Liver (tissue), 9 donors: ENCODE data around the gene TREH. TPM values are rescaled to one million over a fixed set of nuclear protein-coding genes. Genes with fewer than 3 reads are reported as not detected.
A peak's percentile ranks its signal among the peaks of the same experiment; 100 is the strongest.

Experiments used
- DNase-seq: peaks from one replicate; pipeline ENCODE4 v3.0.0-alpha.2; 2017; ENCODE audit warnings: low spot score
- H3K27ac ChIP-seq, 2 donors: one replicate each; pipeline ENCODE4 v1.7.0; 2013; ENCODE audit warnings: inconsistent platforms in 2 of 2, low read length in 2 of 2, control low read depth in 1 of 2, low read depth in 1 of 2, mild to moderate bottlenecking in 1 of 2
- H3K27me3 ChIP-seq, 4 donors: one replicate each; pipeline versions ENCODE4 v1.6.1 to v1.7.0; 2013; ENCODE audit warnings: low read length in 3 of 4, inconsistent platforms in 1 of 4, mild to moderate bottlenecking in 1 of 4, moderate library complexity in 1 of 4; ENCODE audit not compliant: control insufficient read depth in 4 of 4, insufficient read depth in 4 of 4
- H3K36me3 ChIP-seq, 4 donors: one replicate each; pipeline versions ENCODE4 v1.6.1 to v1.7.0; 2013; ENCODE audit warnings: low read length in 3 of 4, mild to moderate bottlenecking in 3 of 4, low read depth in 1 of 4, moderate library complexity in 1 of 4; ENCODE audit not compliant: control insufficient read depth in 4 of 4, insufficient read depth in 3 of 4
- H3K4me1 ChIP-seq, 4 donors: one replicate each; pipeline versions ENCODE4 v1.6.1 to v1.7.0; 2013; ENCODE audit warnings: low read length in 3 of 4, mild to moderate bottlenecking in 3 of 4, moderate library complexity in 1 of 4; ENCODE audit not compliant: control insufficient read depth in 4 of 4, insufficient read depth in 4 of 4
- H3K4me3 ChIP-seq, 3 donors: one replicate each; pipeline versions ENCODE4 v1.6.1 to v1.7.0; 2013; ENCODE audit warnings: low read length in 3 of 3, control low read depth in 1 of 3, low read depth in 1 of 3, mild to moderate bottlenecking in 1 of 3
- H3K9ac ChIP-seq, 2 donors: one replicate each; pipeline ENCODE4 v1.7.0; 2013; ENCODE audit warnings: low read length in 2 of 2, mild to moderate bottlenecking in 2 of 2, moderate library complexity in 2 of 2, control low read depth in 1 of 2, low read depth in 1 of 2
- H3K9me3 ChIP-seq, 4 donors: one replicate each; pipeline versions ENCODE4 v1.6.1 to v1.7.0; 2013; ENCODE audit warnings: low read length in 3 of 4; ENCODE audit not compliant: control insufficient read depth in 4 of 4
- CTCF ChIP-seq: fragments of 150-350 bp; IDR thresholded peaks from 2 replicates; pipeline ENCODE4 v1.5.1; 2017; ENCODE audit warnings: improper control_type of control experiment, low read depth, low read length; ENCODE audit not compliant: missing input control
- EGR1 ChIP-seq, 2 donors: IDR thresholded peaks; 2 replicates each; pipeline ENCODE4 v1.6.1; 2016 to 2018; ENCODE audit warnings: antibody characterized with exemption in 2 of 2, low read depth in 2 of 2
- FOXA1 ChIP-seq: IDR thresholded peaks from 2 replicates; pipeline ENCODE4 v1.6.1; 2016; ENCODE audit warnings: antibody characterized with exemption
- HNF4A ChIP-seq, 2 donors: conservative IDR thresholded peaks; 2 replicates each; pipeline ENCODE4 v1.6.1; 2016; ENCODE audit warnings: antibody characterized with exemption in 2 of 2, mild to moderate bottlenecking in 2 of 2
- HNF4G ChIP-seq: IDR thresholded peaks from 2 replicates; pipeline ENCODE4 v1.6.1; 2016; ENCODE audit warnings: antibody characterized with exemption
- JUND ChIP-seq, 2 donors: IDR thresholded peaks; 2 replicates each; pipeline ENCODE4 v1.6.1; 2016; ENCODE audit warnings: antibody characterized with exemption in 2 of 2
- NR2F2 ChIP-seq: IDR thresholded peaks from 2 replicates; pipeline ENCODE4 v1.6.1; 2016; ENCODE audit warnings: antibody characterized with exemption
- RXRA ChIP-seq, 2 donors: IDR thresholded peaks; 2 replicates each; pipeline ENCODE4 v1.6.1; 2017 to 2018; ENCODE audit warnings: antibody characterized with exemption in 2 of 2, mild to moderate bottlenecking in 1 of 2
- SP1 ChIP-seq: IDR thresholded peaks from 2 replicates; pipeline ENCODE4 v1.6.1; 2018; ENCODE audit warnings: antibody characterized with exemption, mild to moderate bottlenecking
- TAF1 ChIP-seq: conservative IDR thresholded peaks from 2 replicates; pipeline ENCODE4 v1.6.1; 2016; ENCODE audit warnings: antibody characterized with exemption, mild to moderate bottlenecking
- YY1 ChIP-seq: IDR thresholded peaks from 2 replicates; pipeline ENCODE4 v1.6.1; 2016; ENCODE audit warnings: antibody characterized with exemption, mild to moderate bottlenecking
- ZBTB33 ChIP-seq: IDR thresholded peaks from 2 replicates; pipeline ENCODE4 v1.6.1; 2016; ENCODE audit warnings: antibody characterized with exemption
- WGBS: extraction: QIAGEN DNeasy Blood & Tissue Kit; methylation state at CpG from one replicate; pipeline ENCODE4 v1.1.7; 2013; 5-methylcytosine and 5-hydroxymethylcytosine counted together
- polyA plus RNA-seq, 2 donors: library from polyadenylated mRNA; stranded (reverse) in 1 of 2; unstranded in 1 of 2; fragments of 200-250 nt in 1 of 2; fragments of >200 nt in 1 of 2; fragmentation: Nextera tagmentation in 1 of 2; extraction: Ambion mirVana in 1 of 2; gene quantifications; one replicate each; pipeline versions ENCODE4 v1.2.1 to v1.2.3, GENCODE V29; 2013 to 2015
- total RNA-seq, 2 donors: library from RNA; depleted of rRNA; stranded (reverse); fragments of >200 nt; gene quantifications; one replicate each; pipeline ENCODE4 v1.2.3, GENCODE V29; 2014
- TF ChIP-seq, protein P1 (sequence below): IDR thresholded peaks from 2 replicates; pipeline ENCODE4 v1.6.1; 2016; ENCODE audit warnings: antibody characterized with exemption
- TF ChIP-seq, protein P2 (sequence below): IDR thresholded peaks from 2 replicates; pipeline ENCODE4 v1.6.1; 2016; ENCODE audit warnings: antibody characterized with exemption, mild to moderate bottlenecking
- TF ChIP-seq, protein P3 (sequence below): IDR thresholded peaks from 2 replicates; pipeline ENCODE4 v1.6.1; 2016; ENCODE audit warnings: antibody characterized with exemption
- donor health status: healthy.
- donor health status: healthy.
- donor health status: healthy.
- donor health status: healthy.
- donor health status: healthy.

The TREH gene
- total and polyA plus RNA-seq, 4 donors, result 0.50 to 1.2 (median 0.84) TPM; not detected in 1

DNA sequence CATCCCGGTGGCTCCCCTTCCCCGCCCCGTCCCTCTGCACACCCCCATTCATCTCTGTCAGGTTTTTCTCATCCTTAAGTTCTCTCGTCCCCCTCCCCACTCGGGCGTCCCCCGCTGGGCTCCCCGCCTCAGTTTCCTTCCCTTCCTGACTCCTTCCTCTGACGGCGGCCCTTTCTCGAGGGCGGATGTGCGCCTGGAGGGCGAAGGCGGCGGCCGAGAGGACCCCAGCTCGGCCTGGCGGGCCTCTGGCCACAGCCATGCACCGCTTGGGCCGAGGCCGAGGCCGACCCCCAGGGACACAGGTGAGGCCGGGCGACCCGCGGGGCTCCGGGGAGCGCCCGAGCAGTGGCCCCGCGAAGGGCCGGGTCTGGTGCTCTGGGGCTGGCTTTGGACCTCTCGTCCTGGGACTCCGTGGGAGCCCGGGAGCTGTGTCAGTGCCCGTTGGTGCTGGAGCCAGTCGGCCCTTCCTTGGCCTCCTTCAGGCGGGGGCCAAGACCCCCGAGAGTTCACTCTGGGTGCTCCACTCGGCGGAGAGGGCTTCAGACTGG is 69.2 kb downstream of the TREH start:
- peaks cover 0 to 2% (median 0%) of the 10 kb centered on the region in 4 donors for H3K27me3 ChIP-seq
- WGBS, result 10% methylated on average over 42 of the region's 42 CpGs
- no peaks in the 10 kb centered on the region for H3K9me3 ChIP-seq
- H3K36me3 ChIP-seq, result no peaks in the 10 kb centered on the region
- H3K9ac ChIP-seq, result no peak overlapping the region
- no peak for DNase-seq
- peaks cover 0 to 28% (median 17%) of the 10 kb centered on the region in 4 donors for H3K4me1 ChIP-seq
- peak overlapping the region in 1 of 3 donors; percentile 55 for H3K4me3 ChIP-seq
- peak overlapping the region; percentile 9 to 75 for H3K27ac ChIP-seq
- no peak for TF ChIP-seq NR2F2
- no peak for TF ChIP-seq CTCF
- TF ChIP-seq, protein P1, sequence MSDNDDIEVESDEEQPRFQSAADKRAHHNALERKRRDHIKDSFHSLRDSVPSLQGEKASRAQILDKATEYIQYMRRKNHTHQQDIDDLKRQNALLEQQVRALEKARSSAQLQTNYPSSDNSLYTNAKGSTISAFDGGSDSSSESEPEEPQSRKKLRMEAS, result no peak
- no peak for TF ChIP-seq JUND (IDR thresholded peaks at IDR 0.05)
- TF ChIP-seq, protein P2, sequence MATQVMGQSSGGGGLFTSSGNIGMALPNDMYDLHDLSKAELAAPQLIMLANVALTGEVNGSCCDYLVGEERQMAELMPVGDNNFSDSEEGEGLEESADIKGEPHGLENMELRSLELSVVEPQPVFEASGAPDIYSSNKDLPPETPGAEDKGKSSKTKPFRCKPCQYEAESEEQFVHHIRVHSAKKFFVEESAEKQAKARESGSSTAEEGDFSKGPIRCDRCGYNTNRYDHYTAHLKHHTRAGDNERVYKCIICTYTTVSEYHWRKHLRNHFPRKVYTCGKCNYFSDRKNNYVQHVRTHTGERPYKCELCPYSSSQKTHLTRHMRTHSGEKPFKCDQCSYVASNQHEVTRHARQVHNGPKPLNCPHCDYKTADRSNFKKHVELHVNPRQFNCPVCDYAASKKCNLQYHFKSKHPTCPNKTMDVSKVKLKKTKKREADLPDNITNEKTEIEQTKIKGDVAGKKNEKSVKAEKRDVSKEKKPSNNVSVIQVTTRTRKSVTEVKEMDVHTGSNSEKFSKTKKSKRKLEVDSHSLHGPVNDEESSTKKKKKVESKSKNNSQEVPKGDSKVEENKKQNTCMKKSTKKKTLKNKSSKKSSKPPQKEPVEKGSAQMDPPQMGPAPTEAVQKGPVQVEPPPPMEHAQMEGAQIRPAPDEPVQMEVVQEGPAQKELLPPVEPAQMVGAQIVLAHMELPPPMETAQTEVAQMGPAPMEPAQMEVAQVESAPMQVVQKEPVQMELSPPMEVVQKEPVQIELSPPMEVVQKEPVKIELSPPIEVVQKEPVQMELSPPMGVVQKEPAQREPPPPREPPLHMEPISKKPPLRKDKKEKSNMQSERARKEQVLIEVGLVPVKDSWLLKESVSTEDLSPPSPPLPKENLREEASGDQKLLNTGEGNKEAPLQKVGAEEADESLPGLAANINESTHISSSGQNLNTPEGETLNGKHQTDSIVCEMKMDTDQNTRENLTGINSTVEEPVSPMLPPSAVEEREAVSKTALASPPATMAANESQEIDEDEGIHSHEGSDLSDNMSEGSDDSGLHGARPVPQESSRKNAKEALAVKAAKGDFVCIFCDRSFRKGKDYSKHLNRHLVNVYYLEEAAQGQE, result no peak
- no peak for TF ChIP-seq TAF1
- no peak for TF ChIP-seq RXRA (IDR thresholded peaks at IDR 0.05)
- TF ChIP-seq EGR1 (IDR thresholded peaks at IDR 0.05; ENCODE audit: low read depth in 2 of 2), result no peak
- TF ChIP-seq SP1, result no peak
- no peak for TF ChIP-seq HNF4G
- TF ChIP-seq YY1, result no peak
- TF ChIP-seq, protein P3, sequence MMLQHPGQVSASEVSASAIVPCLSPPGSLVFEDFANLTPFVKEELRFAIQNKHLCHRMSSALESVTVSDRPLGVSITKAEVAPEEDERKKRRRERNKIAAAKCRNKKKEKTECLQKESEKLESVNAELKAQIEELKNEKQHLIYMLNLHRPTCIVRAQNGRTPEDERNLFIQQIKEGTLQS, result no peak
- no peak for TF ChIP-seq ZBTB33
- no peak for TF ChIP-seq FOXA1
- TF ChIP-seq HNF4A (conservative IDR thresholded peaks at IDR 0.05), result no peak
